IMR-90 (cell line): Measurements from ENCODE around the gene HERC5. TPM values are rescaled to one million over a fixed set of nuclear protein-coding genes. Genes with fewer than 3 reads are reported as not detected.

Experiments used
- ATAC-seq: fragments of 200-7000 bp; cut with Tn5 transposase; 2 replicates; pipeline ENCODE4 v1.9.1; 2020; ENCODE audit warnings: low read depth, mild to moderate bottlenecking, moderate library complexity
- BruUV-seq: library from RNA; stranded (reverse); fragments of 400-500 nt; replicated peaks from 2 replicates; lab custom pipeline; 2021; lab: Mats Ljungman, UMichigan
- CTCF ChIA-PET: fragments of 300-600 bp; formaldehyde crosslinking; extraction: SDS; loops from one replicate; lab custom pipeline; 2021; ENCODE audit warnings: antibody characterized with exemption; lab: Yijun Ruan, JAX
- POLR2A ChIA-PET: fragments of 300-600 bp; sonication (Branson Sonifier 250); formaldehyde crosslinking; loops from one replicate; lab custom pipeline; 2022; ENCODE audit warnings: antibody characterized with exemption; ENCODE audit not compliant: unreplicated experiment; lab: Charles Lee
- DNase-seq: peaks from one replicate; pipeline ENCODE4 v3.0.0; 2013
- H2AFZ ChIP-seq: replicated peaks from 2 replicates; pipeline ENCODE3; 2013; ENCODE audit warnings: low read length, mild to moderate bottlenecking; ENCODE audit not compliant: poor library complexity
- H2AK5ac ChIP-seq: 2 replicates; pipeline ENCODE4 v1.6.1; 2013; ENCODE audit warnings: low read depth, low read length, inconsistent platforms
- H2AK9ac ChIP-seq: replicated peaks from 2 replicates; pipeline ENCODE3; 2013; ENCODE audit warnings: mild to moderate bottlenecking, low read depth, low read length, moderate library complexity; ENCODE audit not compliant: poor library complexity
- H2BK120ac ChIP-seq: 2 replicates; pipeline ENCODE4 v1.6.1; 2013; ENCODE audit warnings: low read depth, low read length, inconsistent platforms
- H2BK15ac ChIP-seq: 3 replicates; pipeline ENCODE4 v1.6.1; 2013; ENCODE audit warnings: low read depth, low read length, inconsistent platforms
- H2BK20ac ChIP-seq: 2 replicates; pipeline ENCODE4 v1.6.1; 2013; ENCODE audit warnings: low read depth, mild to moderate bottlenecking, inconsistent platforms, low read length, moderate library complexity
- H2BK5ac ChIP-seq: 2 replicates; pipeline ENCODE4 v1.6.1; 2013; ENCODE audit warnings: mild to moderate bottlenecking, low read depth, low read length, inconsistent platforms; ENCODE audit not compliant: poor library complexity, severe bottlenecking
- H3K14ac ChIP-seq: replicated peaks from 2 replicates; pipeline ENCODE4 v1.6.1; 2013; ENCODE audit warnings: low read depth, low read length, inconsistent platforms
- H3K18ac ChIP-seq: 2 replicates; pipeline ENCODE4 v1.6.1; 2013; ENCODE audit warnings: low read depth, low read length, control low read depth
- H3K23ac ChIP-seq: 2 replicates; pipeline ENCODE4 v1.6.1; 2013; ENCODE audit warnings: low read depth, low read length, inconsistent platforms
- H3K27ac ChIP-seq: 2 replicates; pipeline ENCODE4 v1.5.1; 2013; ENCODE audit warnings: mild to moderate bottlenecking, control low read depth, low read length; ENCODE audit not compliant: insufficient read depth
- H3K27me3 ChIP-seq: 2 replicates; pipeline ENCODE4 v1.6.1; 2013; ENCODE audit warnings: low read length; ENCODE audit not compliant: control insufficient read depth, insufficient read depth
- H3K36me3 ChIP-seq: 2 replicates; pipeline ENCODE4 v1.6.1; 2013; ENCODE audit warnings: low read length, mixed read lengths; ENCODE audit not compliant: control insufficient read depth, insufficient read depth
- H3K4ac ChIP-seq: 2 replicates; pipeline ENCODE4 v1.6.1; 2013; ENCODE audit warnings: low read depth, low read length, inconsistent platforms
- H3K4me1 ChIP-seq: 2 replicates; pipeline ENCODE4 v1.6.1; 2013; ENCODE audit warnings: low read length, mixed read lengths; ENCODE audit not compliant: control insufficient read depth, insufficient read depth
- H3K4me2 ChIP-seq: 2 replicates; pipeline ENCODE4 v1.6.1; 2013; ENCODE audit warnings: low read depth, mild to moderate bottlenecking, control low read depth, low read length, moderate library complexity
- H3K4me3 ChIP-seq: 2 replicates; pipeline ENCODE4 v1.5.1; 2013; ENCODE audit warnings: low read depth, mild to moderate bottlenecking, control low read depth, low read length, moderate library complexity; ENCODE audit not compliant: insufficient read depth
- H3K56ac ChIP-seq: 2 replicates; pipeline ENCODE4 v1.6.1; 2013; ENCODE audit warnings: low read length, inconsistent platforms; ENCODE audit not compliant: insufficient read depth; ENCODE audit errors: extremely low read depth
- H3K79me1 ChIP-seq, 2 experiments: 2 replicates each; pipeline ENCODE4 v1.6.1; 2013; ENCODE audit warnings: low read length in 2 of 2, inconsistent platforms in 1 of 2, low read depth in 1 of 2
- H3K9ac ChIP-seq: 2 replicates; pipeline ENCODE4 v1.6.1; 2013; ENCODE audit warnings: low read depth, low read length, control low read depth
- H3K9me1 ChIP-seq: 2 replicates; pipeline ENCODE4 v1.6.1; 2013; ENCODE audit warnings: low read length, inconsistent platforms; ENCODE audit not compliant: insufficient read depth
- H3K9me3 ChIP-seq: 2 replicates; pipeline ENCODE4 v1.6.1; 2013; ENCODE audit warnings: low read length; ENCODE audit not compliant: control insufficient read depth, insufficient read depth
- H4K20me1 ChIP-seq: 2 replicates; pipeline ENCODE4 v1.6.1; 2013; ENCODE audit warnings: low read length, inconsistent platforms; ENCODE audit not compliant: insufficient read depth
- H4K5ac ChIP-seq: 2 replicates; pipeline ENCODE4 v1.6.1; 2013; ENCODE audit warnings: mild to moderate bottlenecking, low read depth, low read length, control low read depth
- H4K8ac ChIP-seq, 2 experiments: 2 replicates each; pipeline ENCODE4 v1.6.1; 2013; ENCODE audit warnings: low read depth in 2 of 2, low read length in 2 of 2, control low read depth in 1 of 2, inconsistent platforms in 1 of 2
- H4K91ac ChIP-seq: 2 replicates; pipeline ENCODE4 v1.6.1; 2013; ENCODE audit warnings: low read depth, low read length, inconsistent platforms; ENCODE audit not compliant: insufficient read depth
- BHLHE40 ChIP-seq: fragments of 150-350 bp; IDR thresholded peaks from 2 replicates; pipeline ENCODE4 v1.6.1; 2016; ENCODE audit warnings: mild to moderate bottlenecking, low read depth, low read length
- CEBPB ChIP-seq: IDR thresholded peaks from 2 replicates; pipeline ENCODE4 v1.6.1; 2012; ENCODE audit warnings: low read depth, low read length, improper control_type of control experiment
- FOS ChIP-seq: fragments of 150-350 bp; IDR thresholded peaks from 2 replicates; pipeline ENCODE4 v1.6.1; 2016; ENCODE audit warnings: low read depth, low read length
- MAFK ChIP-seq: IDR thresholded peaks from 2 replicates; pipeline ENCODE4 v1.6.1; 2012; ENCODE audit warnings: low read depth, low read length, improper control_type of control experiment
- MAZ ChIP-seq: IDR thresholded peaks from 2 replicates; pipeline ENCODE4 v1.6.1; 2012; ENCODE audit warnings: low read depth, mild to moderate bottlenecking, low read length, improper control_type of control experiment, moderate library complexity, borderline replicate concordance
- MXI1 ChIP-seq: IDR thresholded peaks from 2 replicates; pipeline ENCODE4 v1.6.1; 2012; ENCODE audit warnings: low read depth, mild to moderate bottlenecking, low read length, moderate library complexity, borderline replicate concordance
- NFE2L2 ChIP-seq: fragments of 150-350 bp; IDR thresholded peaks from 2 replicates; pipeline ENCODE4 v1.6.1; 2016; ENCODE audit warnings: low read depth, mild to moderate bottlenecking, low read length
- POLR2A ChIP-seq: IDR thresholded peaks from 2 replicates; pipeline ENCODE4 v1.6.1; 2012; ENCODE audit warnings: mild to moderate bottlenecking, low read depth, low read length
- RAD21 ChIP-seq: IDR thresholded peaks from 2 replicates; pipeline ENCODE4 v1.6.1; 2012; ENCODE audit warnings: low read length, improper control_type of control experiment
- RCOR1 ChIP-seq: IDR thresholded peaks from 2 replicates; pipeline ENCODE4 v1.6.1; 2012; ENCODE audit warnings: mild to moderate bottlenecking, low read length, improper control_type of control experiment; ENCODE audit not compliant: insufficient replicate concordance
- RFX5 ChIP-seq: IDR thresholded peaks from 2 replicates; pipeline ENCODE4 v1.8.0; 2012; ENCODE audit warnings: low read depth, mild to moderate bottlenecking, low read length, moderate library complexity
- SMC3 ChIP-seq: fragments of 150-350 bp; IDR thresholded peaks from 2 replicates; pipeline ENCODE4 v1.6.1; 2016; ENCODE audit warnings: low read depth, mild to moderate bottlenecking, antibody characterized with exemption, low read length, moderate library complexity
- WGBS, 2 experiments: methylation state at CpG; one replicate each; pipeline versions ENCODE4 v1.1.5 to v1.1.7; 2013; ENCODE audit warnings: missing lambda C conversion rate in 2 of 2; ENCODE audit not compliant: insufficient read length in 1 of 2; ENCODE audit errors: extremely low coverage in 2 of 2; 5-methylcytosine and 5-hydroxymethylcytosine counted together
- dilution Hi-C: fragments of 300-500 bp; cut with HindIII; formaldehyde crosslinking; loops from one replicate; pipeline ENCODE4 v1.14.3; 2018; ENCODE audit warnings: low sequenced_read_pairs; ENCODE audit not compliant: unreplicated experiment
- in situ Hi-C: fragments of 300-500 bp; cut with MboI; formaldehyde crosslinking; loops from 3 replicates; pipeline ENCODE4 v1.14.3; 2019; ENCODE audit warnings: low sequenced_read_pairs, inconsistent platforms, mixed read lengths
- intact Hi-C: fragments of 100-400 bp; cut with micrococcal nuclease; formaldehyde crosslinking; loops from 2 replicates; pipeline ENCODE4 v1.10.0; 2022
- polyA plus RNA-seq, 3 experiments: library from polyadenylated mRNA; depleted of rRNA; stranded (reverse); fragments of >200 nt; gene quantifications; 2 replicates each; pipeline ENCODE4 v1.2.3, GENCODE V29; 2012; ENCODE audit warnings: low replicate concordance in 1 of 3
- total RNA-seq: library from RNA; depleted of rRNA; stranded (reverse); fragments of >200 nt; gene quantifications from 2 replicates; pipeline ENCODE4 v1.2.3, GENCODE V29; 2012
- TF ChIP-seq, protein P1 (sequence below): conservative IDR thresholded peaks from 2 replicates; pipeline ENCODE4 v1.5.1; 2012; ENCODE audit warnings: mild to moderate bottlenecking, low read depth, low read length, improper control_type of control experiment
- TF ChIP-seq, protein P2 (sequence below): fragments of 150-350 bp; IDR thresholded peaks from 2 replicates; pipeline ENCODE4 v1.6.1; 2017; ENCODE audit warnings: mild to moderate bottlenecking, antibody characterized with exemption, low read length, low read depth

Gene HERC5
- total and polyA plus RNA-seq, 2 of the 4 experiments (the other 2 are of a cell fraction): under 0.01 TPM; not detected in 1

DNA sequence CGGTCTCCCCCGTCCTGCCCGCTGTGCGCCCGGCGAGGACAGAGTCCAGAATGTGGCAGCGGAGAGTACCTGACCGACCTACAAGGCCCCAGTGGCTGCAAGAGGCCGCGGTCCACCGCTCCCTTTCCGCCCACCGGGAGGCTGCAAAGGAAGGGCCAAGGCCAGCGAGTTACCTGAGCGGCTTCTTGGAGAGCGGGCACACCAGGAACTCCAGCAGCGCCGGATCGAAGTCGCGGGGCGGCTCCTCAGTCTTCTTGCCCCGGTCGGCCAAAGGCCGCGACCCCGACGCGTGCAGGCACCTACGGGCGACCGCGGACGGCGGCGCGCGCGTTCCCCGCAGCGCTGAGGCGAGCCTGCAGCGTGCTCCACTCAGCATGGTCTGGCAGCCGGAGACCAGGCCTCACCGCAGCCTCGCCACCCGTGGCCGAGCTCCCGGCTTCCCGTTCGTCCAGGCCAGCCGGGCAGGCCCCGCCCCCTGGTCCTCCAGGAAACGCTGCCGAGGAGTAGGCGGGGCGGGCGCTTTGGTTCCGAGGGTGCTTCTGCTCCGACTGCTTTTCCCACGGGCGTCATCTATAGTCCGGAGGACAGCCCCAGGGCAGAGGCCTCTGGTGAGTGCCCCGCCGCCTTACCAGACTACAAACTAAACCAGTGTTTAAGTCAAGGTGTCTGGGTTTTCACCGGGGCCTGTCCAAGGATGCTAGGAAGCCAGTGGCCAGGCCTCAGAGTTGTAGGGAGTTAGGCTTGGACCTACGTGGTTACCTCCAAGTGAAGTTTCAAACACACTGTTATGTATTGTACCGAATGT is 66.6 kb downstream of the HERC5 start, which contains the start of gene PYURF:
Gene PYURF, minus strand, starts transcription at position 452 of the 805 bp plus-strand sequence. Its CDS starts 76 bp downstream, at position 376.
- ATAC-seq: peak; percentile 97
- Histone ChIP-seq H3K23ac (peak within 1 kb of the TSS; percentile 86), H4K20me1 (peaks cover 8% of the 10 kb centered on the region; the same call in 1 of the 2 replicates), H3K79me1 (peaks cover 8 to 35% of the 10 kb centered on the region in 2 experiments), H3K14ac (peak within 1 kb of the TSS; percentile 97), H2AK5ac (0 out of 2 replicates have a peak within 1 kb of the TSS, but pooled peaks have one; percentile 51), H3K27me3 (no peaks in the 10 kb centered on the region), H3K9ac (peak within 1 kb of the TSS; percentile 96), H3K27ac (peak within 1 kb of the TSS; percentile 90), H4K5ac (peak within 1 kb of the TSS; percentile 97), H3K4ac (peak within 1 kb of the TSS; percentile 86), H2BK5ac (peak within 1 kb of the TSS; percentile 89), H2AK9ac (peak within 1 kb of the TSS; percentile 94), H2BK20ac (no peak within 1 kb of the TSS), H4K8ac (peak within 1 kb of the TSS; percentile 85 to 100), H3K36me3 (peaks cover 7% of the 10 kb centered on the region), H2BK15ac (peak within 1 kb of the TSS; percentile 80; the same call in 2 of the 3 replicates), H3K18ac (peak within 1 kb of the TSS; percentile 89), H3K9me1 (no peaks in the 10 kb centered on the region), H4K91ac (peak within 1 kb of the TSS; percentile 81), H2BK120ac (peak within 1 kb of the TSS; percentile 85), H3K56ac (peak within 1 kb of the TSS; percentile 69), H3K4me2 (peak within 1 kb of the TSS; percentile 98), H2AFZ (peak within 1 kb of the TSS; percentile 97), H3K9me3 (no peaks in the 10 kb centered on the region), H3K4me3 (peak within 1 kb of the TSS; percentile 89), H3K4me1 (peaks cover 3% of the 10 kb centered on the region)
- in situ Hi-C loops (loop anchor here (10.0 kb wide), 1 partner anchor 591 kb away; the partner anchor contains the start of gene TIGD2), intact Hi-C loops (no loop called here), dilution Hi-C loops (loop anchor here (25.0 kb wide), 1 partner anchor 286 kb away; no protein-coding TSS in a partner anchor)
- ChIA-PET CTCF (interaction anchor here (0.8 to 1.9 kb wide), 4 partner anchors 8 to 182 kb away, joined by 4 to 5 read pairs (median 5); no protein-coding TSS in a partner anchor), POLR2A (interaction anchor here (0.6 to 0.7 kb wide), 2 partner anchors 11 to 399 kb away, joined by 3 read pairs; no protein-coding TSS in a partner anchor)
- peak; percentile 91 for DNase-seq
- 0% methylated on average over 37 of the region's 68 CpGs; no CpG with 5 or more reads in 1 of the 2 experiments for WGBS, 2 experiments
- BruUV-seq: no TSS peak
- no peak for TF ChIP-seq RFX5
- TF ChIP-seq RCOR1: no peak
- TF ChIP-seq SMC3: no peak
- TF ChIP-seq, protein P1, sequence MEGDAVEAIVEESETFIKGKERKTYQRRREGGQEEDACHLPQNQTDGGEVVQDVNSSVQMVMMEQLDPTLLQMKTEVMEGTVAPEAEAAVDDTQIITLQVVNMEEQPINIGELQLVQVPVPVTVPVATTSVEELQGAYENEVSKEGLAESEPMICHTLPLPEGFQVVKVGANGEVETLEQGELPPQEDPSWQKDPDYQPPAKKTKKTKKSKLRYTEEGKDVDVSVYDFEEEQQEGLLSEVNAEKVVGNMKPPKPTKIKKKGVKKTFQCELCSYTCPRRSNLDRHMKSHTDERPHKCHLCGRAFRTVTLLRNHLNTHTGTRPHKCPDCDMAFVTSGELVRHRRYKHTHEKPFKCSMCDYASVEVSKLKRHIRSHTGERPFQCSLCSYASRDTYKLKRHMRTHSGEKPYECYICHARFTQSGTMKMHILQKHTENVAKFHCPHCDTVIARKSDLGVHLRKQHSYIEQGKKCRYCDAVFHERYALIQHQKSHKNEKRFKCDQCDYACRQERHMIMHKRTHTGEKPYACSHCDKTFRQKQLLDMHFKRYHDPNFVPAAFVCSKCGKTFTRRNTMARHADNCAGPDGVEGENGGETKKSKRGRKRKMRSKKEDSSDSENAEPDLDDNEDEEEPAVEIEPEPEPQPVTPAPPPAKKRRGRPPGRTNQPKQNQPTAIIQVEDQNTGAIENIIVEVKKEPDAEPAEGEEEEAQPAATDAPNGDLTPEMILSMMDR: 0 out of 2 replicates have a peak, but pooled peaks have one; percentile 0
- TF ChIP-seq POLR2A: peak; percentile 76
- TF ChIP-seq, protein P2, sequence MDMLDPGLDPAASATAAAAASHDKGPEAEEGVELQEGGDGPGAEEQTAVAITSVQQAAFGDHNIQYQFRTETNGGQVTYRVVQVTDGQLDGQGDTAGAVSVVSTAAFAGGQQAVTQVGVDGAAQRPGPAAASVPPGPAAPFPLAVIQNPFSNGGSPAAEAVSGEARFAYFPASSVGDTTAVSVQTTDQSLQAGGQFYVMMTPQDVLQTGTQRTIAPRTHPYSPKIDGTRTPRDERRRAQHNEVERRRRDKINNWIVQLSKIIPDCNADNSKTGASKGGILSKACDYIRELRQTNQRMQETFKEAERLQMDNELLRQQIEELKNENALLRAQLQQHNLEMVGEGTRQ: peak; percentile 63
- no peak for TF ChIP-seq MAFK
- TF ChIP-seq BHLHE40: peak; percentile 75
- no peak for TF ChIP-seq RAD21
- TF ChIP-seq MXI1: peak; percentile 95
- no peak for TF ChIP-seq NFE2L2
- TF ChIP-seq CEBPB: no peak
- TF ChIP-seq MAZ: no peak
- no peak for TF ChIP-seq FOS
